ENCODE measurements around the gene MPP3. TPM values are rescaled to one million over a fixed set of nuclear protein-coding genes. Genes with fewer than 3 reads are reported as not detected.

Gene MPP3
- total RNA-seq, 4 donors from 2014 or later: 1.6 to 16.1 (median 10.5) TPM

GRCh38 chr17:43879723-43880419 is 46.9 kb upstream of the MPP3 start:
- no peaks in the 10 kb centered on the region for H3K9me3 ChIP-seq
- no peaks in the 10 kb centered on the region for H3K27me3 ChIP-seq
- H3K27ac ChIP-seq: no peak overlapping the region
- H3K4me3 ChIP-seq: no peak overlapping the region
- H3K36me3 ChIP-seq: no peaks in the 10 kb centered on the region
- TF ChIP-seq CTCF (IDR thresholded peaks at IDR 0.05) (no peak), POLR2A (IDR thresholded peaks at IDR 0.05) (no peak)
- no peak for DNase-seq
- H3K4me1 ChIP-seq: peaks cover 0 to 10% (median 0%) of the 10 kb centered on the region in 4 donors

GRCh38 chr17:43878260-43879175 is 45.6 kb upstream of the MPP3 start:
- TF ChIP-seq POLR2A (IDR thresholded peaks at IDR 0.05) (no peak), CTCF (IDR thresholded peaks at IDR 0.05) (peak; percentile 75 to 93 (median 87))
- no peaks in the 10 kb centered on the region for H3K27me3 ChIP-seq
- H3K27ac ChIP-seq: peak overlapping the region in 1 of 4 donors; percentile 41
- no peaks in the 10 kb centered on the region for H3K9me3 ChIP-seq
- peaks cover 0 to 16% (median 0%) of the 10 kb centered on the region in 4 donors for H3K4me1 ChIP-seq
- H3K36me3 ChIP-seq: no peaks in the 10 kb centered on the region
- no peak overlapping the region for H3K4me3 ChIP-seq
- DNase-seq: peak; percentile 53 to 85 (median 83)

- Histone ChIP-seq H3K27ac (no peak overlapping the region), H3K9me3 (no peaks in the 10 kb centered on the region), H3K4me3 (no peak overlapping the region), H3K4me1 (peaks cover 0 to 25% (median 2%) of the 10 kb centered on the region in 4 donors), H3K27me3 (no peaks in the 10 kb centered on the region), H3K36me3 (no peaks in the 10 kb centered on the region)
- no peak for DNase-seq
- no peak for TF ChIP-seq POLR2A (IDR thresholded peaks at IDR 0.05)
- TF ChIP-seq CTCF (IDR thresholded peaks at IDR 0.05): no peak
Measured at GRCh38 chr17:43877451-43878155, 44.7 kb upstream of the MPP3 start.

GRCh38 chr17:43877031-43877430 is 44.1 kb upstream of the MPP3 start:
- no peaks in the 10 kb centered on the region for H3K36me3 ChIP-seq
- H3K4me1 ChIP-seq: peaks cover 0 to 25% (median 3%) of the 10 kb centered on the region in 4 donors
- no peaks in the 10 kb centered on the region for H3K27me3 ChIP-seq
- no peak overlapping the region for H3K27ac ChIP-seq
- DNase-seq: no peak
- H3K4me3 ChIP-seq: no peak overlapping the region
- H3K9me3 ChIP-seq: no peaks in the 10 kb centered on the region
- TF ChIP-seq POLR2A (IDR thresholded peaks at IDR 0.05) (no peak), CTCF (IDR thresholded peaks at IDR 0.05) (no peak)

GRCh38 chr17:43875476-43876147 is 42.7 kb upstream of the MPP3 start:
- no peaks in the 10 kb centered on the region for H3K9me3 ChIP-seq
- H3K4me3 ChIP-seq: no peak overlapping the region
- H3K27me3 ChIP-seq: no peaks in the 10 kb centered on the region
- H3K4me1 ChIP-seq: peaks cover 0 to 25% (median 3%) of the 10 kb centered on the region in 4 donors
- TF ChIP-seq POLR2A (IDR thresholded peaks at IDR 0.05) (no peak), CTCF (IDR thresholded peaks at IDR 0.05) (no peak)
- H3K27ac ChIP-seq: no peak overlapping the region
- no peaks in the 10 kb centered on the region for H3K36me3 ChIP-seq
- DNase-seq: no peak
